SKM-1 (cell line): ENCODE measurements around the gene OSBPL9.
"Not testable (repeated sequence)": the region's sequence is repeated elsewhere in the genome, so short reads cannot be mapped to it uniquely, and the experiment has no call there.

ENCODE experiments used
- DNase-seq: peaks from one replicate; lab custom pipeline; 2025; ENCODE audit not compliant: unreplicated experiment; lab: John Stamatoyannopoulos, UW

OSBPL9 gene

DNA sequence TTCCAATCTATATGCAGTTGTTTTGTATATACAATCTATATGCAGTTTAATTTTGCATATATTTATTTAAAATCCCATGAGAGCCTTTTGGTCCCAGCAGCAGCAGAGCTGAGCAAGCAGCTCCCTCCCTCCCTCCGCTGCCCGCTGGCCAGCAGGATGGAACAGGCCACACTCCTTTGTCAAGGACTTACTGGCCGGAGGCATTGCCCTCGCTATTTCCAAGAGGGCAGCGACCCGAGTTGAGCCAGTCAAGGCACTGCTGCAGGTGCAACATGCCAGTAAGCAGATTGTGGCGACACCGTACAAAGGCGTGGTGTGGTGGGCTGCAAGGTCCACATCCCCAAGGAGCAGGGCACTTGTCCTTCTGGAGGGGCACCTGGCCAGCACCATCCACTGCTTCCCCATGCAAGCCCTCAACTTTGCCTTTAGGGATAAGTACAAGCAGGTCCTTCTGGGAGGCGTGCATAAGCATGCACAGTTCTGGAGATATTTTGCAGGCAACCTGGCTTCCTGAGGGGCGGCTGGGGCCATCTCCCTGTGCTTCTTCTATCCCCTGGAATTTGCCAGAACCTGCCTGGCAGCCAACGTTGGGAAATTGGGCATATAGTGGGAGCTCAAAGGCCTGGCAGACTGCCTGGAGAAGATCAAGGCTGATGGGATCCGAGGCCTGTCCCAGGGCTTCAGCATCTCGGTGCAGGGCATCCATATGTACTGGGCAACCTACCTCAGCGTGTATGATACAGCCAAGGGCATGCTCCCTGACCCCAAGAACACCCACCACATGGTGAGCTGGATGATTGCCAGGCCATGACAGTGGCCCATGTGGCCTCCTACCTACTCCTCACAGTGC is 92.2 kb downstream of the OSBPL9 start:
- no peak for DNase-seq

DNA sequence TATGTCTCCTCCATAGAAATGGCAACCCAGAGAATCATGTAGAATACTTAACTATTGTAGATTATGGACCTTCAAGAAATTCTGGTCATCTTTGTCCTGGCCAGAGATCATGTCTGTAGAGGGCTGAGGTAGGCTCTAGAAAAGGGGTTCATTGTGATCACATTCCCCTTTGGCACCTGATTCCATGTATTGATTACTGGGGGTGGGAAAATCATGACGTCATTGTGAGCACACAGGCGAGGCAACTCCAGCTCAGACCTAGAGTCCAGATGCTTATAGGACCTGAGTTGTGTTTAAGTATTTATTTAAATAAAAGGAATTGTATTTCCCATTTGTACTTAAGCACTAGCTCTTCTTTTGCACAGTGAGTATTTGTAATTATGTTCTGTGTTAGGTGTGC is 93.1 kb downstream of the OSBPL9 start:
- DNase-seq: no peak

DNA sequence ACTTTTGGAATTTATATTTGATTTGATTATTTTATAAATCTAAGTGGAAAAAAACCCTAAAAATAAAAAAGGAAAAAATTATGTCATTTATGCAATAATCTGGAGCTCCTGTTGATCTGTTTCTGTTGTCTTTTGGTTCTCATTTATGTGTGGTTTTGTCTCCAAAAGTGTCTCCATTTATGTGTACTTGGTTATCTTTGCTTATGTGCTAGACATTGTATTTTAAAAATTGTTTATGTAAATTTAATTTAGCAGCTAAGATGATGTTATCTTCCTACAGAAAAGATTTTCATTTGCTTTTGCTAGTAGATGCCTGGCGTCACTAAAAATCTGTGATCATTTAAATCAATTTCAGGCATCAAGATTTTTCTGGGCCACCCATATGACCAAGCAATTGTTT is 95.7 kb downstream of the OSBPL9 start:
- no peak for DNase-seq

DNA sequence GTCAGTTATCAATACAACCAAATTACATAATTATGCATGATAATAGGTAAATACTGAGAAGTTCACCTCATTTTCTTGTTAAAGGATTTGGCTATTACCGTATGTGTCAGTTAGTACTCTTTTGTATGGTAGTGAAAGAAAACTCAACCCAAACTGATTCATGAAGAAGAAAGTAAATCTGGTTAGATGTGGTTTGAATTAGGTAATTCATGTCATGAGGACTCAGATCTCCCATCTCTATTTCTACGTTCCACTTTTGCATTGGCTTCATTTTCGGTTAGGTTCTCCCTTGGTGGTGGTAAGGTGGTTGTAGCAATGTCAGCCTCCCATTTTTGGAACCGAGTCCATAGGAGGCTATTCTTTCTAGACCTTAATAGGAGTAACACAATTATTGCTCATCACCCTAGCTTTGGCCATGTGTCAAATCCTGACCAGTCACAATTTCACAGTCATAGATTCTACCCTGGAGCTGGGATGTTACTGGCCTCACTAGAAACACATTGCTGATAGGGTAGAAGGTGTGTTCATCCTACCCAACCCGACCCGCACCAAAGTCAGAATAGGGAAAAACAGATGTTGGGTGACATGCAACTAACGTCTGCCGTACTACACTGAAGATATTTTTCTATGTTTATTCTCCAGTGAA is 97.6 kb downstream of the OSBPL9 start:
- DNase-seq: no peak

DNA sequence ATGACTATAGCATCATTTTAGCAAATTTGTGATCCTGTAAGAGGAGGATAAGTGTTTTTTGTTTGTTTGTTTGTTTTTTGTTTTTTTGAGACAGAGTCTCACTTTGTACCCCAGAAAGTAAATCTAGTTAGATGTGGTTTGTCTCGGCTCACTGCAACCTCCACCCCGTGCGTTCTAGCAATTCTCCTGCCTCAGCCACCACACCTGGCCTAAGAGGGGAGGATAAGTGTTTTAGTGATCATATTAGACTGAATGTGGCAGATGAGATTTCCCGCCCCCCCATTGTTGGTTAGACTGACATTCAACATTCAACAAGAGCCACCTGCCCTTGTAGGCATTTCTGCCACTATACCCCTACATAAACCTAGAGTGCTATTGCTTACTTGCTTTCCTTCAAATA is 98.5 kb downstream of the OSBPL9 start:
- DNase-seq: no peak

DNA sequence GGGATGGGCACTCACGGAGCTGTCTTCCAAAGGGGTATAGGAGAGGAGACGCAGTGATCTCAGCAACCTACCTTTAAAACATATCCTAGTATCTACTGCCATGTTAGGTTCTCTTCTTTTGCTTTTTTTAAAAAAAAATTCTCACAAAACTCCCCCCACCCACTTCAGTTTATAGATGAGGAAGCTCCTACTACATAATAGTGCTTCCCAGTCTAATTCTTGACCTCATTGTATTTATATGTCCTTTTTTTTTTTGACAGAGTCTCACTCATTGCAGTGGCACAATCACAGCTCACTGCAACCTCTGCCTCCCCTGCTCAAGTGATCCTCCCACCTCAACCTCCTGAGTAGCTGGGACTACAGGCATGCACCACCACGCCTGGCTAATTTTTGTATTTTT is 99.9 kb downstream of the OSBPL9 start:
- no peak for DNase-seq

DNA sequence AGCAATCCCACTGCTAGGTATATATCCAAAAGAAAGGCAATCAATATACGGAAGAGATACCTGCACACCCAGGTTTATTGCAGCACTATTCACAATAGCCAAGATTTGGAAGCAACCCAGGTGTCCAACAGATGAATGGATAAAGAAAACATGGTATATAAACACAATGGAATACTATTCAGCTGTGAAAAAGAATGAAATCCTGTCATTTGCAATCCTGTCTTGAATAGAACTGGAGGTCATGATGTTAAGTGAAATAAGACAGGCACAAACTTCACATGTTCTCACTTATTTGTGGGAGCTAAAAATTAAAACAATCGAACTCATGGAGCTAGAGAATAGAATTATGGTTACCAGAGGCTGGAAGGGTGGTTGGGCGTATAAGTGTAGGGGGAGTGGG is 101.0 kb downstream of the OSBPL9 start:
- DNase-seq: no peak

DNA sequence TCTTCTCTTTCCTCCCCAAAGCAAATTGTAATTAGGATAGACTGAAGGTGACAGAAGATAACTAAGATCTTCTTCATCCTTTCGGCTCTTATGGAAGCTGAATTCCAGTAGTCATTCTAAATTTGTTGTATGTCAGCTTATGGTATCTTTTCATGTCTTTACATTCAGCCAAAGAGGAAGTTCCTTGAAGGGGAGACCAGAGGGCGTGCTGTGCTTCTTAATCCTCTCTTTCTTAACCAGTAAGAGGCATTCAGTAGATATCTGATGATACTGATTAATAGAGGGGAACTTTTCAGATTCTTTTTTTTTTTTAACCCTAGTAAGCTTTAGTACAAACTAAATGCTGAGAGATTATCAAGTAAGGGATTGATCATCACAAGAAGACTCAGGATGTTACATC is 102.3 kb downstream of the OSBPL9 start:
- no peak for DNase-seq

DNA sequence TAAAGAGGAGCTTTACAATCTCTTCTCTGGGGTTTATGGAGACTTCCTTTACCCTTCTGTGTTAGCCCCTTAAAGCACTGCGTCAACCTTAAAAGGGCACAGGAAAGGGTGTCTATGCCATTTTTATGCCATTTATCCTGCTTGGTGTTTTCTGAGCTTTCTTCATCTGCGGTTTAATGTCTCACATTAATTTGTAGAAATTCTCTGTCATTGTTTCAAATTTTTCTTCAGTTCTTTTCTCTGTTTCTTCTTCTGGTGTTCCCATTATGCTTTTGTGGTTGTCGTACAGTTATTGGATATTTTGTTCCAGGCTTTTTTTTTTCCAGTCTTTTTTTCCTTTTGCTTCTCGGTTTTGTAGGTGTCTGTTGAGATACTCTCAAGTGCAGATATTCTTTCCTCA is 107.9 kb downstream of the OSBPL9 start:
- no peak for DNase-seq

DNA sequence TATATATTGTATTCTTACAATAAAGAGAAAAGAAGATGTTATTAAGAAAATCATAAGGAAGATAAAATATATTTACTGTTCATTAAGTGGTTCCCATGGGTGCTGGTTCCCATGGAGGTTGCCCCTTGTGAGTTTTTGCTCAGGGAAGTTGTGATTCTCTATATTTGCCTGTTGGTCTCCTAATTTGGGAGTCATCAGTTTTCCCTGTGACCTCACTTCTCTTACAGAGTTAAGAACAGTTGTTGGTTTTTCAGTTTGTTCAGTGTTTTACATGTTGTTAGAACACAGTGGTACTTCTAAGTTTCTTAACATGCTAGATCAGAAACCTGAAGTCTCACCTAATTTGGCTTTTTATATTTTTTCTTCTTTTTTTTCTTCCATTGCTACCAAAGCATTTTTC is 109.2 kb downstream of the OSBPL9 start:
- no peak for DNase-seq

DNA sequence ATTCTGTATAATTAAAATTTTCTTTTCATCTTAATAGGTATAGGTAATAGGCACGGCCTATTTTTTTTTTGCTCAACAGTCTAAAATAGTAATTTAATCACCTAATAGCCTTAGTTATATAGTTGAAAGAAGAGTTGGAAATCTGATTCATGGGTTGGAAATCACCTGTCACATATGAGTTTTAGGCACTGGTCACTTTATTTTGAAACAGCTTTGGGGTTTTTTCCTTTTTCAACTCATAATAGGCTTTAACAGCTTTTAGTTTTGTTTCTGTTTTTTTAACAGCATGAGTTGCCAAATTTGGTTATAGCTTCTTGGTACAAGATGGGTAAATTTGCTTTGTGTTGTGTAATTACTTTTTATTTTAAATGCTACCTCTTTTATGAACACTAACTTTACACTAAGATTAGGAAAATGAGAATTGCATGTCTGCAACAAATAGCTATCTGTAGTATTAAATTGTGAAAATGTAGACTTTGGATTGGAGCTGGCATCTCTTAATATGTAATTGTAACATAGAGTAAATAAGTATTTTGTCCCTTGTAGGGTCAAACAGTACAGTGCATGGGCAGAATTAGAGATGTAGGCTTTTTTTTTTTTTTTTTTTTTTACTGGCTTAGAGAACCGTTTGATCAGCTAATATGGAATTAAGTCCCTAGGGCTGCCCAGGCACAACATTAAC is 109.8 kb downstream of the OSBPL9 start:
- no peak for DNase-seq

DNA sequence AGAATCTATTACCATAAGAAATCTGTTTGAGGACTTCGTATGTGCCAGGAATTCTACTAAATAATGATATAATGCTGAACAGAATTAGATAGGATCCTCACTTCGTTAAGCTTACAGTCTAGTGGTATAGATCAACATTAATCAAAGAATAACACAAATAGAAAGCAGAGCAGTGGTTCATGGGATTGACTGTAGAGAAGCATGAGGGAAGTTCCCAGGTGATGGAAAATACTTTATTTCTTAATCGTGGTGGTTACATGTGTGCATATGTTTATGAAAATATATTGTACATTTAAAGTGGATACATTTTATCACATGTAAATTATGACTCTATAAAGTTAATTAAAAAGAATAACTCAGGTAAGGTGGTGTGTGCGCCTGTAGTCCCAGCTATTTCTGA is 110.5 kb downstream of the OSBPL9 start:
- DNase-seq: no peak

DNA sequence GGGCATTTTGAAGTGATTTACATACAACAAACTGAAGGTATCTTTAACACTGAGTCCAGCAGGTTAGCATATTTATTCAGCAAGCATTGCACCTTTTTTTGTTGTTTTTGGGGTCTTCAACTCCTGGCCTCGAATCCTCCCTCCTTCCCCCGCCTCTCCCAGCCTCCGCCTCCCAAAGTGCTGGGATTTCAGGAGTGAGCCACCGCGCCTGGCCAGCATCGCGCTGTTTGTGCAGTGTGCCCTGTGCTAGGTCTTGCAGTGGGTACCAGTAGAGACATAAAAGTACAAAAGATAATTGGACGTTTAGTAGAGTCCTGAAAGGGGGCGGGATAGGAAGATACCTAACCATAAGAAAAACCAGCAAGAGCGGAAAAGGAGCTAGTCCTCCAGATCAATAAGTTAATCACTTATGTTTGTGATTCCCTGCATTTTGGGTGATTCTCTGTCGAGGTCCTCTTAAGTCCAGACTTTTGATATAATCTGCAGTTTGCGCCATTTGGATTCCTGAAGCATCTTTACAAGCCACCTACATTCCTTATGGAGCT is 111.8 kb downstream of the OSBPL9 start:
- no peak for DNase-seq

DNA sequence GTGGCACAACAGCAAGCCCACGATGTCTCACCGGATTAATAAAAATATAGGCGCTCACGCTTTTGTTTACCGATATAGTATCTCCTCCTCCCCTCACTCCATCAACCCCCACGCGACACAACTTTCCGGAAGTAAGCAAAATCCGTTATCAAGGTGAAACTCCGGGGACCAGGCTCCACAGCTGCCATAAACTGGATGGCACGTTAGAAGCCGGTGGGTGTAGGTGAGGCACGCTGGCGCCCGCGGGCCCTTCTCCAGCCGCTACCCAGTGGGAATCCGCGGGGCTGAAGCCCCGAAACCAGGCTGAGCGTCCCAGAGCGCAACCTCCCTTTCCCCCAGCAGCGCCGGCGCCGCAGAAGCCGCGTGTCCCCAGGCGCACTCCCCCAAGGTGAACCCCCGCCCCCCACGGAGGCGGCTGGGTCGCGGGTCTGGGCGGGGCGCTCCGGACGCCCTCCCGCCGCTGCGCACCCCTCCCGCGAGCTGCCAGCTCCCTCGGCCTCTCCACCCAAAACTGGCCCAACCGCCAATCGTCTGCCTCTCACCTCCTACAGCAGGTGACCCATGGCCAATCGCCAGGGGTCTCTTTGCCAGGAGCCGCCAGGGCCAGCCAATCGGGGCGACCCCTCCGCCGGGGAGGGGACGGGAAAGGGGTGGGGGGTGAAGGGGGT is 112.4 kb downstream of the OSBPL9 start:
- peak; percentile 87 for DNase-seq

DNA sequence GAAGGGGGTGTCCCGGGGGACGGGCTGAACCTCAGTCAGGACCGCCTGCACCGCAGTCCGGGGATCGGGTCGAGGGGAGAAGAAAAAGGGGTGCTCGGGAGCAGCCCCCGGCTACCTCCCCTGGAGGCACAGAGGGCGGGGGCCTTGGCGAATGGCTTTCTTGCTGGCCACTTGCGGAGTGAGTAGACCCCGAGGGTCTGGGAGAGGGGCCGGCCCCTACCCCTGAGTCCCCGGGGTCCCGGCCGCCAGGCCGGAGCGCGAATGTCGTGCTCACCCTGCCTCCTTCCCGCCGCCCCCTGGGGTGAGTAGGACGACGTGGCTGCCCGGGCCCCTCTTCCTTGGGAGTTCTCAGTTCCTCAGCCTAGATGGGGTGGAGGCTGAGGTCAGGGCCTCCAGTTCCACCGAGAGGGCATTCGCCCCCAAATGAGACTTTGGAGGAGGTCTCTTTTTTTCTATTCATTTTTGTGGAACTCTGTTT is 113.0 kb downstream of the OSBPL9 start:
- DNase-seq: no peak

DNA sequence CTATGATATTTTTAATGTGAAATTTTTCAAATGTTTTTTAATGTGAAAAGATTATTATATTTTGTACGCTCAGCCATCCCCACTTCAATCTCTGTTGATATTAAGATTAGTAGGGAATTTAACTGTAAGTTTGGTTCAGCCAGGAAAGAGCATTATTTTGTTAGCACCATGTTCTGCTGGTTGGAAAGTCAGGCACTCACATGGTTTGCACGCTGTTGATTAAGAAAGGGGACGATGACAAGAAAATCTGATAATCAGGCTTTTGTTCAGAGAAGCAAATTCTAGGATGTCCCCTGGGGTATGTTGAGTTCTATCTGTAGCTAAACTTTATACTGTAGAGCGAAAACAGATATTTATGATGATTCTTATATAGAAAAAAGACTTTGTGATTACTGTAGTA is 115.1 kb downstream of the OSBPL9 start:
- DNase-seq: no peak

DNA sequence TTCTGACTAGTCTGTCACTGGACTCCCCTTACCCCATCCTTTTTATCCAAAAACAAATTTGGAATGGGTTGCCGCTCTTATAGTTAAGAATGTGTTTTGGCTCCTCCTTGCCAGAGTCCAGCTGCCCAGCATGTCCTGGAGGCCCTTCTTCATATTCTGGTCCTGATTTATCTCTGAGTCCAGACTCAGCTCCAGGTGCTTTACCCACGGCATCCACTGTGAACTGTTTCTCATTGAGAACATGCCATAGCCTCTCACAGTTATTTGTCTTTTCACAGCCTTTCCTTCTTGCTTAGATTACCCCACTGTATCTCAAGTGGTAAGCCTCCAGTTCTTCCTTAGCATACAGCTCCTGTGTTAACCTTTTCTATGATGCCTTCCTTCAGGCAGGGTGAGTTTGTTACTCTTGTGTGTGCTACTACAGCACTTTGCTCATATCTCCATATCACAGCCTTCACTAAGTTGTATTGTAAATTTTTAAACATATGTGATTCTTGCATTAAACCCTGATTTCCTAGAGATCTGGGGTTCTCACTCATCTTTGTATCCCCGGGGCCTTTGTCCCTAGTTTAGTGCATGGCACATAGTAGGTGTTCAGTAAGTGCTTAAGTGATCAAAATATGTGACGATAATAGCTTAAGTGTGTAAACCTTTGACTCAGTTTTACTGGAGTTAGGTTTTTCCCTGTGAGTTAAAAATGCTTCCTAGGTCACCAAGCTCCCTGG is 116.0 kb downstream of the OSBPL9 start:
- no peak for DNase-seq

DNA sequence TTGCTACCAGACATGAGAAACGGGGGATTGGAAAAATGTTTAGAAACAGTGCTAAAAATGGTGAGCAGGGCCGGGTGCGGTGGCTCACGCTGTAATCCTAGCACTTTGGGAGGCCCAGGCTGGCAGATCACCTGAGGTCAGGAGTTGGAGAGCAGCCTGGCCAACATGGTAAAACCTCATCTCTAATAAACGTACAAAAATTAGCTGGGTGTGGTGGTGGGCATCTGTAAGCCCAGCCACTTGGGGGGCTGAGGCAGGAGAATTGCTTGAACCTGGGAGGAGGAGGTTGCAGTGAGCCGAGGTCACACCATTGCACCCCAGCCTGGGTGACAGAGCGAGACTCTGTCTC is 116.5 kb downstream of the OSBPL9 start:
- not testable (repeated sequence) for DNase-seq

DNA sequence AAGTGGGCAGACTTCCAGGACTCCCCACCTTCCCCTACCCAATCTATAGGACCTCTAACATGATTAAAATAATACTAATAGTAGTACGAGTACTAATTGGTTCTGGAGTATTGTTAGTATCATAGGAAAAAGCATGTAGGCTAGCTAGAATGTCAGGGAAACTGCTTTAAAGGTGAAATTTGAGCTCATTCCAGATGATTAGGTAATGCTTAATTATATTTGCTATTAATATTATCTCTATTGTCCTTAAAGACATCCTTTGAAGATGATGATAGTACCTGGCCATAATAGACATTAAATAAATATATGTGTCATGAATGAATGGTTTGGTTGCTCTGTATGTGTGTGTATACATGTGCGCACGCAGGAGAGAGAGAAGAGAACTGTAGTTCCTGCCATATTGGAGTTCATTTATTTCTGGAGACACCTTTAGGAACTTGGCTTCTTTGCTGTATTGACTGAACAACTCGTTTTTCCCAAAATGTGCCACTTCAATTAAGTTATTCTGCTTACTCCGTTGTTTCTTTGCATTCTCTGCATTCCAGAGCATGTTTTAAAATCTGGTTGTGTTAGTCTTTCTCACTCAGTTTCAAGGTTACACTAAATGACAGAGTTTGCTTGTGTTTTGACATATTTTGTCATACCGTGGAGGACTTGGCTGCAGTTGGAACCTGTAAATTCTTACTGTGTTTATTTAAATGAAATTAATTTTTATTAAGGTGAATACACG is 117.1 kb downstream of the OSBPL9 start:
- no peak for DNase-seq
